Activated naive CD4-positive, alpha-beta T cell treated with anti-CD3 and anti-CD28 coated beads, Interleukin-2, amount 10 ng/mL, durations not matched to agents 7 days and 5 days (primary cell): ENCODE data around the gene IRS2.

Experiments used
- CTCF ChIA-PET: fragments of 350-600 bp; sonication (Branson Sonifier 250); formaldehyde crosslinking; loops from one replicate; lab custom pipeline; 2021; ENCODE audit warnings: antibody characterized with exemption; lab: Charles Lee
- DNase-seq: peaks from one replicate; pipeline ENCODE4 v3.0.0-alpha.2; 2020
- H3K27ac Mint-ChIP-seq: one replicate; pipeline ENCODE4 v1.8.0; 2021; ENCODE audit warnings: mild to moderate bottlenecking, moderate library complexity, mixed read lengths
- H3K27me3 Mint-ChIP-seq: one replicate; pipeline ENCODE4 v1.8.0; 2021; ENCODE audit warnings: mild to moderate bottlenecking, mixed read lengths
- H3K36me3 Mint-ChIP-seq: one replicate; pipeline ENCODE4 v1.8.0; 2021; ENCODE audit warnings: mixed read lengths
- H3K4me1 Mint-ChIP-seq: one replicate; pipeline ENCODE4 v1.8.0; 2021; ENCODE audit warnings: mixed read lengths
- H3K4me3 Mint-ChIP-seq: one replicate; pipeline ENCODE4 v1.8.0; 2021; ENCODE audit warnings: mild to moderate bottlenecking, moderate library complexity, mixed read lengths
- H3K9me3 Mint-ChIP-seq: one replicate; pipeline ENCODE4 v1.8.0; 2021; ENCODE audit warnings: mixed read lengths

The IRS2 gene

GRCh38 chr13:109780845-109781383, 5.5 kb downstream of the IRS2 start:
- CTCF ChIA-PET, result interaction anchor here (0.7 to 0.8 kb wide), 2 partner anchors 16 to 18 kb away, joined by 3 read pairs; no protein-coding TSS in a partner anchor

GRCh38 chr13:109779876-109780510, 6.4 kb downstream of the IRS2 start:
- peak overlapping the region; percentile 75 for H3K27ac Mint-ChIP-seq
- H3K4me3 Mint-ChIP-seq, result peak overlapping the region; percentile 57
- H3K27me3 Mint-ChIP-seq, result peaks cover 1% of the 10 kb centered on the region
- H3K9me3 Mint-ChIP-seq, result no peaks in the 10 kb centered on the region
- H3K36me3 Mint-ChIP-seq, result peaks cover 21% of the 10 kb centered on the region
- peaks cover 55% of the 10 kb centered on the region for H3K4me1 Mint-ChIP-seq
- DNase-seq, result no peak
- CTCF ChIA-PET, result interaction anchor here (0.6 to 1.1 kb wide), 4 partner anchors 10 to 488 kb away, joined by 3 to 5 read pairs (median 3); no protein-coding TSS in a partner anchor

More at GRCh38 chr13:109780845-109781383, 5.5 kb downstream of the IRS2 start:
- Mint-ChIP-seq H3K9me3 (no peaks in the 10 kb centered on the region), H3K27ac (peak overlapping the region; percentile 43), H3K36me3 (peaks cover 21% of the 10 kb centered on the region), H3K4me1 (peaks cover 57% of the 10 kb centered on the region), H3K4me3 (peak overlapping the region; percentile 62), H3K27me3 (peaks cover 8% of the 10 kb centered on the region)
- DNase-seq, result no peak

GRCh38 chr13:109779074-109779473, 7.3 kb downstream of the IRS2 start:
- Mint-ChIP-seq H3K4me3 (peak overlapping the region; percentile 57), H3K36me3 (peaks cover 24% of the 10 kb centered on the region), H3K27me3 (no peaks in the 10 kb centered on the region), H3K27ac (peak overlapping the region; percentile 75), H3K4me1 (peaks cover 55% of the 10 kb centered on the region), H3K9me3 (no peaks in the 10 kb centered on the region)
- DNase-seq, result peak; percentile 82
- CTCF ChIA-PET, result no interaction called here

GRCh38 chr13:109778102-109778542, 8.3 kb downstream of the IRS2 start:
- peak overlapping the region; percentile 35 for H3K4me3 Mint-ChIP-seq

GRCh38 chr13:109776575-109776974, 9.8 kb downstream of the IRS2 start:
- peaks cover 53% of the 10 kb centered on the region for H3K4me1 Mint-ChIP-seq
- peaks cover 29% of the 10 kb centered on the region for H3K36me3 Mint-ChIP-seq
- H3K27me3 Mint-ChIP-seq, result no peaks in the 10 kb centered on the region
- H3K4me3 Mint-ChIP-seq, result no peak overlapping the region
- CTCF ChIA-PET, result interaction anchor here (1.1 kb wide), 1 partner anchor 8 kb away, joined by 3 read pairs; no protein-coding TSS in a partner anchor
- H3K9me3 Mint-ChIP-seq, result no peaks in the 10 kb centered on the region
- H3K27ac Mint-ChIP-seq, result no peak overlapping the region
- DNase-seq, result no peak

More at GRCh38 chr13:109778102-109778542, 8.3 kb downstream of the IRS2 start:
- peak overlapping the region; percentile 75 for H3K27ac Mint-ChIP-seq
- H3K27me3 Mint-ChIP-seq, result no peaks in the 10 kb centered on the region
- peaks cover 55% of the 10 kb centered on the region for H3K4me1 Mint-ChIP-seq
- H3K9me3 Mint-ChIP-seq, result no peaks in the 10 kb centered on the region
- CTCF ChIA-PET, result no interaction called here
- DNase-seq, result peak; percentile 36
- H3K36me3 Mint-ChIP-seq, result peaks cover 31% of the 10 kb centered on the region

GRCh38 chr13:109773786-109774185, 12.6 kb downstream of the IRS2 start:
- Mint-ChIP-seq H3K27ac (no peak overlapping the region), H3K4me1 (peaks cover 25% of the 10 kb centered on the region), H3K9me3 (no peaks in the 10 kb centered on the region), H3K36me3 (peaks cover 19% of the 10 kb centered on the region), H3K4me3 (no peak overlapping the region), H3K27me3 (no peaks in the 10 kb centered on the region)
- CTCF ChIA-PET, result no interaction called here
- DNase-seq, result no peak

- DNase-seq, result no peak
- Mint-ChIP-seq H3K27me3 (no peaks in the 10 kb centered on the region), H3K9me3 (no peaks in the 10 kb centered on the region), H3K27ac (no peak overlapping the region), H3K4me3 (no peak overlapping the region), H3K4me1 (peaks cover 20% of the 10 kb centered on the region), H3K36me3 (peaks cover 19% of the 10 kb centered on the region)
- CTCF ChIA-PET, result no interaction called here
Observed at GRCh38 chr13:109773276-109773675, 13.1 kb downstream of the IRS2 start.

GRCh38 chr13:109771926-109772325, 14.5 kb downstream of the IRS2 start:
- H3K27me3 Mint-ChIP-seq, result no peaks in the 10 kb centered on the region
- H3K9me3 Mint-ChIP-seq, result no peaks in the 10 kb centered on the region
- CTCF ChIA-PET, result no interaction called here
- H3K36me3 Mint-ChIP-seq, result peaks cover 19% of the 10 kb centered on the region
- no peak for DNase-seq
- peaks cover 7% of the 10 kb centered on the region for H3K4me1 Mint-ChIP-seq
- no peak overlapping the region for H3K27ac Mint-ChIP-seq
- no peak overlapping the region for H3K4me3 Mint-ChIP-seq

GRCh38 chr13:109770436-109770835, 15.9 kb downstream of the IRS2 start:
- peaks cover 17% of the 10 kb centered on the region for H3K36me3 Mint-ChIP-seq
- CTCF ChIA-PET, result no interaction called here
- peaks cover 2% of the 10 kb centered on the region for H3K4me1 Mint-ChIP-seq
- H3K27ac Mint-ChIP-seq, result no peak overlapping the region
- no peaks in the 10 kb centered on the region for H3K27me3 Mint-ChIP-seq
- H3K9me3 Mint-ChIP-seq, result no peaks in the 10 kb centered on the region
- DNase-seq, result no peak
- no peak overlapping the region for H3K4me3 Mint-ChIP-seq

- H3K27me3 Mint-ChIP-seq, result no peaks in the 10 kb centered on the region
- CTCF ChIA-PET, result no interaction called here
- H3K4me3 Mint-ChIP-seq, result no peak overlapping the region
- H3K9me3 Mint-ChIP-seq, result no peaks in the 10 kb centered on the region
- DNase-seq, result no peak
- H3K4me1 Mint-ChIP-seq, result peaks cover 5% of the 10 kb centered on the region
- H3K36me3 Mint-ChIP-seq, result peaks cover 17% of the 10 kb centered on the region
- H3K27ac Mint-ChIP-seq, result no peak overlapping the region
Observed at GRCh38 chr13:109769921-109770320, 16.5 kb downstream of the IRS2 start.

- H3K27me3 Mint-ChIP-seq, result no peaks in the 10 kb centered on the region
- DNase-seq, result no peak
- CTCF ChIA-PET, result no interaction called here
- H3K27ac Mint-ChIP-seq, result no peak overlapping the region
- peaks cover 11% of the 10 kb centered on the region for H3K4me1 Mint-ChIP-seq
- H3K4me3 Mint-ChIP-seq, result no peak overlapping the region
- H3K36me3 Mint-ChIP-seq, result peaks cover 16% of the 10 kb centered on the region
- no peaks in the 10 kb centered on the region for H3K9me3 Mint-ChIP-seq
Observed at GRCh38 chr13:109769275-109769674, 17.1 kb downstream of the IRS2 start.

- Mint-ChIP-seq H3K27me3 (no peaks in the 10 kb centered on the region), H3K36me3 (peaks cover 10% of the 10 kb centered on the region), H3K4me3 (no peak overlapping the region), H3K4me1 (peaks cover 15% of the 10 kb centered on the region), H3K9me3 (no peaks in the 10 kb centered on the region), H3K27ac (no peak overlapping the region)
- CTCF ChIA-PET, result no interaction called here
- DNase-seq, result no peak
Observed at GRCh38 chr13:109768616-109769015, 17.8 kb downstream of the IRS2 start.

- no peak overlapping the region for H3K27ac Mint-ChIP-seq
- no peaks in the 10 kb centered on the region for H3K27me3 Mint-ChIP-seq
- no peak for DNase-seq
- peaks cover 6% of the 10 kb centered on the region for H3K36me3 Mint-ChIP-seq
- H3K9me3 Mint-ChIP-seq, result no peaks in the 10 kb centered on the region
- peaks cover 15% of the 10 kb centered on the region for H3K4me1 Mint-ChIP-seq
- CTCF ChIA-PET, result no interaction called here
- H3K4me3 Mint-ChIP-seq, result no peak overlapping the region
Observed at GRCh38 chr13:109768176-109768575, 18.2 kb downstream of the IRS2 start.

GRCh38 chr13:109767023-109767422, 19.4 kb downstream of the IRS2 start:
- peaks cover 16% of the 10 kb centered on the region for H3K4me1 Mint-ChIP-seq
- H3K4me3 Mint-ChIP-seq, result no peak overlapping the region
- no peaks in the 10 kb centered on the region for H3K27me3 Mint-ChIP-seq
- H3K9me3 Mint-ChIP-seq, result no peaks in the 10 kb centered on the region
- CTCF ChIA-PET, result no interaction called here
- no peak for DNase-seq
- H3K27ac Mint-ChIP-seq, result no peak overlapping the region
- H3K36me3 Mint-ChIP-seq, result peaks cover 5% of the 10 kb centered on the region
